ENCODE measurements around the gene KLF3.

- TF ChIP-seq CTCF (IDR thresholded peaks at IDR 0.05; ENCODE audit: low read depth, low read length, poor library complexity, severe bottlenecking) (no peak), EZH2phosphoT487 (IDR thresholded peaks at IDR 0.05; ENCODE audit: borderline replicate concordance, low read length) (no peak)
These were observed 6.3 kb downstream of the KLF3 start for GRCh38 chr4:38670109-38670901.
